Stimulated activated CD8-positive, alpha-beta memory T cell treated with anti-CD3 and anti-CD28 coated beads, Interleukin-12 subunit alpha, Interleukin-12 subunit beta, amount 100 ng/mL, for 24 hours (primary cell): Measurements from ENCODE around the gene NOLC1.

ENCODE experiments used
- DNase-seq: peaks from one replicate; pipeline ENCODE4 v3.0.0-alpha.2; 2020; ENCODE audit errors: extremely low read depth

Gene NOLC1

GRCh38 chr10:102202386-102202785 lies 50.2 kb downstream of the NOLC1 start:
- DNase-seq, result no peak

GRCh38 chr10:102208311-102209035 lies 56.3 kb downstream of the NOLC1 start:
- DNase-seq, result no peak

- DNase-seq, result no peak
These were observed 59.6 kb downstream of the NOLC1 start for GRCh38 chr10:102211615-102212299.
